IMR-90 (cell line): Measurements from ENCODE around the gene KIF9. TPM values are rescaled to one million over a fixed set of nuclear protein-coding genes. Genes with fewer than 3 reads are reported as not detected.

ENCODE experiments used
- ATAC-seq: fragments of 200-7000 bp; cut with Tn5 transposase; 2 replicates; pipeline ENCODE4 v1.9.1; 2020; ENCODE audit warnings: low read depth, mild to moderate bottlenecking, moderate library complexity
- BruUV-seq: library from RNA; stranded (reverse); fragments of 400-500 nt; replicated peaks from 2 replicates; lab custom pipeline; 2021; lab: Mats Ljungman, UMichigan
- CTCF ChIA-PET: fragments of 300-600 bp; formaldehyde crosslinking; extraction: SDS; loops from one replicate; lab custom pipeline; 2021; ENCODE audit warnings: antibody characterized with exemption; lab: Yijun Ruan, JAX
- POLR2A ChIA-PET: fragments of 300-600 bp; sonication (Branson Sonifier 250); formaldehyde crosslinking; loops from one replicate; lab custom pipeline; 2022; ENCODE audit warnings: antibody characterized with exemption; ENCODE audit not compliant: unreplicated experiment; lab: Charles Lee
- DNase-seq: peaks from one replicate; pipeline ENCODE4 v3.0.0; 2013
- H2AFZ ChIP-seq: replicated peaks from 2 replicates; pipeline ENCODE3; 2013; ENCODE audit warnings: low read length, mild to moderate bottlenecking; ENCODE audit not compliant: poor library complexity
- H2AK5ac ChIP-seq: 2 replicates; pipeline ENCODE4 v1.6.1; 2013; ENCODE audit warnings: low read depth, low read length, inconsistent platforms
- H2AK9ac ChIP-seq: replicated peaks from 2 replicates; pipeline ENCODE3; 2013; ENCODE audit warnings: mild to moderate bottlenecking, low read depth, low read length, moderate library complexity; ENCODE audit not compliant: poor library complexity
- H2BK120ac ChIP-seq: 2 replicates; pipeline ENCODE4 v1.6.1; 2013; ENCODE audit warnings: low read depth, low read length, inconsistent platforms
- H2BK15ac ChIP-seq: 3 replicates; pipeline ENCODE4 v1.6.1; 2013; ENCODE audit warnings: low read depth, low read length, inconsistent platforms
- H2BK20ac ChIP-seq: 2 replicates; pipeline ENCODE4 v1.6.1; 2013; ENCODE audit warnings: low read depth, mild to moderate bottlenecking, inconsistent platforms, low read length, moderate library complexity
- H2BK5ac ChIP-seq: 2 replicates; pipeline ENCODE4 v1.6.1; 2013; ENCODE audit warnings: mild to moderate bottlenecking, low read depth, low read length, inconsistent platforms; ENCODE audit not compliant: poor library complexity, severe bottlenecking
- H3K14ac ChIP-seq: replicated peaks from 2 replicates; pipeline ENCODE4 v1.6.1; 2013; ENCODE audit warnings: low read depth, low read length, inconsistent platforms
- H3K18ac ChIP-seq: 2 replicates; pipeline ENCODE4 v1.6.1; 2013; ENCODE audit warnings: low read depth, low read length, control low read depth
- H3K23ac ChIP-seq: 2 replicates; pipeline ENCODE4 v1.6.1; 2013; ENCODE audit warnings: low read depth, low read length, inconsistent platforms
- H3K27ac ChIP-seq: 2 replicates; pipeline ENCODE4 v1.5.1; 2013; ENCODE audit warnings: mild to moderate bottlenecking, control low read depth, low read length; ENCODE audit not compliant: insufficient read depth
- H3K27me3 ChIP-seq: 2 replicates; pipeline ENCODE4 v1.6.1; 2013; ENCODE audit warnings: low read length; ENCODE audit not compliant: control insufficient read depth, insufficient read depth
- H3K36me3 ChIP-seq: 2 replicates; pipeline ENCODE4 v1.6.1; 2013; ENCODE audit warnings: low read length, mixed read lengths; ENCODE audit not compliant: control insufficient read depth, insufficient read depth
- H3K4ac ChIP-seq: 2 replicates; pipeline ENCODE4 v1.6.1; 2013; ENCODE audit warnings: low read depth, low read length, inconsistent platforms
- H3K4me1 ChIP-seq: 2 replicates; pipeline ENCODE4 v1.6.1; 2013; ENCODE audit warnings: low read length, mixed read lengths; ENCODE audit not compliant: control insufficient read depth, insufficient read depth
- H3K4me2 ChIP-seq: 2 replicates; pipeline ENCODE4 v1.6.1; 2013; ENCODE audit warnings: low read depth, mild to moderate bottlenecking, control low read depth, low read length, moderate library complexity
- H3K4me3 ChIP-seq: 2 replicates; pipeline ENCODE4 v1.5.1; 2013; ENCODE audit warnings: low read depth, mild to moderate bottlenecking, control low read depth, low read length, moderate library complexity; ENCODE audit not compliant: insufficient read depth
- H3K56ac ChIP-seq: 2 replicates; pipeline ENCODE4 v1.6.1; 2013; ENCODE audit warnings: low read length, inconsistent platforms; ENCODE audit not compliant: insufficient read depth; ENCODE audit errors: extremely low read depth
- H3K79me1 ChIP-seq, 2 experiments: 2 replicates each; pipeline ENCODE4 v1.6.1; 2013; ENCODE audit warnings: low read length in 2 of 2, inconsistent platforms in 1 of 2, low read depth in 1 of 2
- H3K9ac ChIP-seq: 2 replicates; pipeline ENCODE4 v1.6.1; 2013; ENCODE audit warnings: low read depth, low read length, control low read depth
- H3K9me1 ChIP-seq: 2 replicates; pipeline ENCODE4 v1.6.1; 2013; ENCODE audit warnings: low read length, inconsistent platforms; ENCODE audit not compliant: insufficient read depth
- H3K9me3 ChIP-seq: 2 replicates; pipeline ENCODE4 v1.6.1; 2013; ENCODE audit warnings: low read length; ENCODE audit not compliant: control insufficient read depth, insufficient read depth
- H4K20me1 ChIP-seq: 2 replicates; pipeline ENCODE4 v1.6.1; 2013; ENCODE audit warnings: low read length, inconsistent platforms; ENCODE audit not compliant: insufficient read depth
- H4K5ac ChIP-seq: 2 replicates; pipeline ENCODE4 v1.6.1; 2013; ENCODE audit warnings: mild to moderate bottlenecking, low read depth, low read length, control low read depth
- H4K8ac ChIP-seq, 2 experiments: 2 replicates each; pipeline ENCODE4 v1.6.1; 2013; ENCODE audit warnings: low read depth in 2 of 2, low read length in 2 of 2, control low read depth in 1 of 2, inconsistent platforms in 1 of 2
- H4K91ac ChIP-seq: 2 replicates; pipeline ENCODE4 v1.6.1; 2013; ENCODE audit warnings: low read depth, low read length, inconsistent platforms; ENCODE audit not compliant: insufficient read depth
- CHD1 ChIP-seq: IDR thresholded peaks from 2 replicates; pipeline ENCODE4 v1.6.1; 2012; ENCODE audit warnings: low read depth, low read length, improper control_type of control experiment
- MAFK ChIP-seq: IDR thresholded peaks from 2 replicates; pipeline ENCODE4 v1.6.1; 2012; ENCODE audit warnings: low read depth, low read length, improper control_type of control experiment
- MXI1 ChIP-seq: IDR thresholded peaks from 2 replicates; pipeline ENCODE4 v1.6.1; 2012; ENCODE audit warnings: low read depth, mild to moderate bottlenecking, low read length, moderate library complexity, borderline replicate concordance
- NFE2L2 ChIP-seq: fragments of 150-350 bp; IDR thresholded peaks from 2 replicates; pipeline ENCODE4 v1.6.1; 2016; ENCODE audit warnings: low read depth, mild to moderate bottlenecking, low read length
- POLR2A ChIP-seq: IDR thresholded peaks from 2 replicates; pipeline ENCODE4 v1.6.1; 2012; ENCODE audit warnings: mild to moderate bottlenecking, low read depth, low read length
- RAD21 ChIP-seq: IDR thresholded peaks from 2 replicates; pipeline ENCODE4 v1.6.1; 2012; ENCODE audit warnings: low read length, improper control_type of control experiment
- SMC3 ChIP-seq: fragments of 150-350 bp; IDR thresholded peaks from 2 replicates; pipeline ENCODE4 v1.6.1; 2016; ENCODE audit warnings: low read depth, mild to moderate bottlenecking, antibody characterized with exemption, low read length, moderate library complexity
- WGBS, 2 experiments: methylation state at CpG; one replicate each; pipeline versions ENCODE4 v1.1.5 to v1.1.7; 2013; ENCODE audit warnings: missing lambda C conversion rate in 2 of 2; ENCODE audit not compliant: insufficient read length in 1 of 2; ENCODE audit errors: extremely low coverage in 2 of 2; 5-methylcytosine and 5-hydroxymethylcytosine counted together
- dilution Hi-C: fragments of 300-500 bp; cut with HindIII; formaldehyde crosslinking; loops from one replicate; pipeline ENCODE4 v1.14.3; 2018; ENCODE audit warnings: low sequenced_read_pairs; ENCODE audit not compliant: unreplicated experiment
- in situ Hi-C: fragments of 300-500 bp; cut with MboI; formaldehyde crosslinking; loops from 3 replicates; pipeline ENCODE4 v1.14.3; 2019; ENCODE audit warnings: low sequenced_read_pairs, inconsistent platforms, mixed read lengths
- intact Hi-C: fragments of 100-400 bp; cut with micrococcal nuclease; formaldehyde crosslinking; loops from 2 replicates; pipeline ENCODE4 v1.10.0; 2022
- polyA plus RNA-seq, 3 experiments: library from polyadenylated mRNA; depleted of rRNA; stranded (reverse); fragments of >200 nt; gene quantifications; 2 replicates each; pipeline ENCODE4 v1.2.3, GENCODE V29; 2012; ENCODE audit warnings: low replicate concordance in 1 of 3
- total RNA-seq: library from RNA; depleted of rRNA; stranded (reverse); fragments of >200 nt; gene quantifications from 2 replicates; pipeline ENCODE4 v1.2.3, GENCODE V29; 2012

The KIF9 gene
- total and polyA plus RNA-seq, 2 of the 4 experiments (the other 2 are of a cell fraction) = 1.8 to 5.0 TPM

GRCh38 chr3:47265008-47265407, 17.6 kb downstream of the KIF9 start:
- H4K20me1 ChIP-seq = no peaks in the 10 kb centered on the region
- H3K14ac ChIP-seq = no peak overlapping the region
- no peak overlapping the region for H3K23ac ChIP-seq
- no peaks in the 10 kb centered on the region for H3K9me1 ChIP-seq
- H3K18ac ChIP-seq = no peak overlapping the region
- BruUV-seq = no TSS peak
- H2BK15ac ChIP-seq = no peak overlapping the region
- no peak overlapping the region for H4K5ac ChIP-seq
- ATAC-seq (no peak), DNase-seq (no peak)
- no peak overlapping the region for H2AK9ac ChIP-seq
- H4K8ac ChIP-seq = no peak overlapping the region
- no peak overlapping the region for H2AFZ ChIP-seq
- H2BK5ac ChIP-seq = no peak overlapping the region
- no peak overlapping the region for H3K9ac ChIP-seq
- H3K4me1 ChIP-seq = peaks cover 6% of the 10 kb centered on the region
- no peak overlapping the region for H3K56ac ChIP-seq
- dilution Hi-C loops (no loop called here), in situ Hi-C loops (no loop called here), intact Hi-C loops (no loop called here)
- H2AK5ac ChIP-seq = no peak overlapping the region
- no peak for TF ChIP-seq MXI1
- no peak for TF ChIP-seq SMC3
- TF ChIP-seq POLR2A = no peak
- TF ChIP-seq RAD21 = no peak
- no peak for TF ChIP-seq CHD1
- TF ChIP-seq MAFK = no peak
- no peak for TF ChIP-seq NFE2L2
- no peak overlapping the region for H3K4me3 ChIP-seq
- peaks cover 10% of the 10 kb centered on the region for H3K27me3 ChIP-seq
- no peaks in the 10 kb centered on the region for H3K9me3 ChIP-seq
- H2BK20ac ChIP-seq = no peak overlapping the region
- no peak overlapping the region for H3K27ac ChIP-seq
- H4K91ac ChIP-seq = no peak overlapping the region
- H3K4ac ChIP-seq = 0 out of 2 replicates have a peak overlapping the region, but pooled peaks have one; percentile 0
- no peaks in the 10 kb centered on the region for H3K79me1 ChIP-seq
- no peaks in the 10 kb centered on the region for H3K36me3 ChIP-seq
- CTCF ChIA-PET = no interaction called here
- POLR2A ChIA-PET = no interaction called here
- WGBS, 2 experiments = 86% methylated on average over 1 of the region's 1 CpG; no CpG with 5 or more reads in 1 of the 2 experiments
- no peak overlapping the region; the same call in 1 of the 2 replicates for H2BK120ac ChIP-seq
- no peak overlapping the region for H3K4me2 ChIP-seq
